Activated CD8-positive, alpha-beta memory T cell treated with anti-CD3 and anti-CD28 coated beads for 4 hours (primary cell): ENCODE data around the gene ADAMTS17.

Experiments used
- DNase-seq, 2 donors: peaks; one replicate each; pipeline ENCODE4 v3.0.0-alpha.2; 2020; ENCODE audit warnings: low read depth in 2 of 2

Gene ADAMTS17

DNA sequence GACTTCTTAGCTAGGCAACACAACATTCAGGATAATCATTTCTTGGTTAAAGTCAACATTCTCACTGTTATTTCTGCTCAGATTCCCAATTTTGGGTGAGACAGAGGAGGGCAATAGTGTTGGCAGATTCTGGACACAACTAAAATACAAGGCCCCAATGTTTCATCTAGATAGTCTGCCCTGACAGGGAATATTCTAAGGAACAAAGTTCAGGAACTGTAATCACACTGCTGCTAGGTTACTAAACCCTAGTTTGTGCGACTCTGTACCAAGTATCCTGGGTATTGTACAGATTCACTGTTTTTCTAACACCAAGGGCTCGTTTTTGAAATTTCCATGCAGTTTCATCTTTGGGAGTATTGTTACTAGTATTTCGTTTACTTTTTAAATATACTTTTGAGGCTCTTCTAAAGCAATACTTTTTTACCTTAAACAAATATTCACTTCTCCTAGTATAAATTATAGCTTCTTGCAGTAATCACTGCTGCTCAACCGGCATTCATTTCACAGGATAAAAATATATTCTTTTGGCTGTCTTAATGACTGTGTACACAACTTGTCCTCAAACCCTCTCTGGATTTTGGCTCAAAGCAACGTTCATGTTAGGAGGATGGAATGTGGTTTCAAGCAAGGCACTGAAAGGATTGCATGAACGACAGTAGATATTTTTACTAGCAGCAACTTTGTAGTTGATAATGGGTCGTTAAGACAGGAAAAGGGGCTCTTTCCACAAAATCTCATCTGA is 167.4 kb downstream of the ADAMTS17 start:
- DNase-seq: no peak

DNA sequence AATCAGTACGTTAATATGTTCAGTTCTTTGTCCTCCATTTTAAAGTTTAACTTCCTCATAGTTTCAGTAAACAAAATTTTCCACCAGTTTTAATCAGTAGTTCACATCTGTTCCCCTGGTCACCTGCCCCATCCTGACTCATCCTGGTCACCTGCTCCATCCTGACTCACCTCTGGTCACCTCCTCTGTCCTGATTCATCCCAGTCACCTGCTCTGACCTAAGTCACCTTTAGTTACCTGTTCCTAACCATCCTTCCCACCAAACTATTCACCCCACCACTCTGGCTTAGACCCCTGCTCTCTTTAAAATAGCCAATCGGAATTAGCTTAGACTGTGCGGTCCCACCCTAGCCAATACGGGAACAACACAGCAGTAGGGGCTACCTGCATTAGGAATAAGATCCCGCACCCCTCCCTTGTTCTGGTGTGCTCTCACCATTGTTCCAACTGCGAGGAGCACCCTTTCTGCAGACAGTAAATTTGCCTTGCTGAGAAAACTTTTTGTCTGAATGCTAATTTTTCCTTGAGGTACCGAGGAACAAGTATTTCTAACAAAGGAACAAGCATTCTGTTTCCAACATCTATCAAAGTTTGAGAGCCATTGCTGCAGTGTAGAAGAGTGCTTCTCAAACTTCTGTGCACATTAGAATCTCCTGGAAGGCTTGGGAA is 169.3 kb downstream of the ADAMTS17 start:
- DNase-seq: no peak

DNA sequence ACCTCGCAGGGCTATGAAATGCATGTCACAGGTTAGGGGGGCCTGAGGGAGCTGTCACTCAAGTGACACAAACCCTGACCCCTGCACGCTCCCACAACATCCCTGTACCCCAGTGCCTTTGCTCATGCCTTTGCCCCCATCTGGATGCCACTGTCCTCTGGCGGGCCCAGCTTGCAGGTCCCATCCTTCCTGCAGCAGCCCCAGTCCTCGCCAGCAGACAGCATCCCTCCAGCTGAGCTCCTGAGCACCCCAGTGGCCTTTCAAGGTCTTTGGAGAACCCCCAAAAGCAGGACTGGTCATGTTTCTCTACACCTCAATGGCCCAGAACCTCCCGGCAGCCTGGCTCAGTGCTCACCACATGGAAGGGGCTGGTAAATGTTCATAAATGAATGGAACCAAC is 170.4 kb downstream of the ADAMTS17 start:
- no peak for DNase-seq

DNA sequence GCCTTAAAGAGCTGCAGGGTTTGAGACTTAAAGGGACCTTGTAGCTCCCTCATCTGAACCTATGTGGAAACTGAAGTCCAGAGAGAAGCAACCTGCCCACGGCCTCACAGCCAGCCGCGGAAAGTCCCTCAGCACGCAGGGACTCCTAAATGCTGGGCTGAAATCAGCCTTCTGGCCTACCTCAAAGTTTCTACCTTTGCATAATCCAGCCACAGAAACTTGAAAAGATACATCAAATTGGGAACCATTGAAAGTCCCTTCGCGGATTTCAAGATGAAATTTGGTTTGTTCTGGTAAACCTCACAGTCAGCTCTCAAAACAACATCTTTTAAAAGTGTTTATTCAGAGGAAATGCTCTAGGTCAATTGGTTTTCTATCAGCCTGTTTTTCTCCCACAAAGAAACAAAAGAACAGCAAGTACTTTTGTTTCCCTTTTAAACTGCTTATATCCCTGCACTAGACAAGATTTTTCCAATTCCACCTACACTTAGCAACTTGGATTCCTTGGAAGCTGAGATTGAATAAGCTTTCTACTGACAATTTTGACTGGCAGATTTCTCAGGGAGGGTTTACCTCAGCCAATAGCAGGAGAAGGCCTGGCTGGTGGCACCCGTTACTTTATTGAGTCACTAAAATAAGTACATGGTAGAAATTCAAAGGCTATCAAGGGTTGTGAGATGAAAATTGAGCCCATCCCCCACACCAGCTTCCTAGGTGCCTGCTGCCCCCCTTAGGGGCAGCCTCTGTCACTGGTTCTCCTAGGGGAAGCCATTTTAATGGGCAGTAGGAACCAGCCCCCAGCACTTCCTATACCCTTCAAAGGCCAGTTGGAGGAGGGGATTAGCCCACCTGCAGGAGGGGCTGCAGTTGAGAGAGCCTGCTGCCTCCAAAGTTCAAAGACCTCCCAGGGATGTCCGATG is 171.2 kb downstream of the ADAMTS17 start:
- DNase-seq: no peak

DNA sequence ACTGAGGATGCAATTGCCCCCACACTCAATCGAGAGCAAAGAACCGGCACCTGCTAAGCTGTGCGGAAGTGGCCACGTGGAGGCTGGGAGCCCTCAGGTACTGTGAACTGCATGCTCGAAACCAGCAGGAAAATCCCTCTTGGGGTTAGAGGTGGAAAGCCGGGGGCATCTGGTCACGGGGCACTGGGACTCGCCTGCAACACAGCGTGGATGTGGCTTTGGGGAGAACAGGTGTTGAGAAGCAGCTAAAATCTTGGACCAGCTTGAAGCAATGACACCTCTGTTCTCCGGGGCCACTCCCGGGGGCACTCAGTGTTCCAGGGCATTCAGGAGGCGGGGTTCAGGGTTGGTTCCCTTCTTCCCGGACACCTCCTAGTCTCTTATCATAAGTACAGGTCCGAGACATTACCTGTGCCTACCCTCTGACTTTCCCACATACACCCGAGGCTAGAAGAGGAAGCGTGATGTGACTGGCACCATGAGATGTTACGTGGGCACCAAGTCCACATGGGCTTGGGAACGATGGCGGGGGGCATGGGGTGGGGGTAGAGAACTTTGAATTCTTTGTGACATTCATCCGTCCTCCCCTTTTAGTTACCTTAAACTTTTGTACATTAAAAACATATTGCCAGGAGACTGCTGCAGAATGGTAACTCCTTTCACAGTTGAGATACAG is 172.0 kb downstream of the ADAMTS17 start:
- DNase-seq: no peak

DNA sequence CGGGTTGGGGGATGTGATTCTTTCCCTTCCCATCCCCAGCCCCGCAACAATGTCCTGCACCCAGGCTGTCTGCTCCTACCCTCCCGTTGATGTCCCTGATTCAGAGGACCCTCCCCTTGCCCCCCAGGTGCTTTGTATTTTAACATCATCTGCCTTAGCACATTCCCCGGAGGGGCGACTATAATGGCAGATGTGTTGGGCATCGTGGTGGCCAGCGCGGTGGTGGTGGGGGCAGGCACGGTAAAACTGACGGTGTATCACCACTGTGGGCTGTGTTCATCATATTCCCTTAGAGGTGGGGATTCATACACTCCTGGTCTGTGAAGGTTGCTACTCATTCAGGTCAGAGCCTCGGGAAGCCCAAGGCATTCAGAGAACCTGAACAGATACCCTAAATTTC is 173.0 kb downstream of the ADAMTS17 start:
- DNase-seq: no peak

DNA sequence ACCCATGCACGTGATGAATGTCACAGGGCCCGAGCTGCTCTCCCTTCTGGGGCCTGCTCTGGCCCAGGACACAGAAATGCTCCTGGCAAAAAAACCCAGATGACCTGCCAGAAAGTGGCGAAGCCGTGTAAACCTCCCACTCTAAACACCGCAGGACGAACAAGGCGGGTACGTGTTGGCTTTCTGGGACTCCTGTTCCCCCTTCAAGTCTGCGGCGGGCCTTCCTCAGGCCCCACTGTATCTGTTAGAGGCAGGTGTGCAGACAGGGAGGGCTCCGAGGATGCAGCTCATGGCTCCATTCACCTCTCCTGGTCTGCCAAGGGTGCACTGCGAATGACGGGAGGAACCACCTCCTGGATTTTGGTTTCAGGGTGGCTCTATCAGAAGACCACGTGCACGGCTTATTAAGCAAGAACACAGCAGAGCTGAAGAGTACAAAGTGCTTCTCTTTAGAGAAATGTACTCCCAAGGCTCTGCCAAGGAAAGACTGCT is 173.8 kb downstream of the ADAMTS17 start:
- DNase-seq: no peak

DNA sequence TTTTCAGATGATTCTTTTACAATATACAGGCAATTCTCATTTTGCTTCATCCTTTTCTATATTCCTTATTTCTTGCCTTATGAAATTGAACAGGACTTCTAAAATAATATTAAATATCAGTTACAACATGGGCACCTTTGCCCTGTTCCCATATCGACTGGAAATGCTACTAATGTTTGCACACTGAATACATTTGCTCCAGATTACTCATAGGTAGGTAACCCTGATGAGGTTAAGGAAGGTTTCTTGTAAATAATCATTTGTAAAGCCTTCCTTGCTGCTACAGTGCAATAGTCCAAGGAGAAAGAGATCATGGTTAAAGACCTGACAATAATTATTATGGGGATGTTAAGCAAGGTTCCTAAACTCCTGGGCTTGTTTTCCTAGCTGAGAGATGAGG is 175.5 kb downstream of the ADAMTS17 start:
- DNase-seq: no peak

DNA sequence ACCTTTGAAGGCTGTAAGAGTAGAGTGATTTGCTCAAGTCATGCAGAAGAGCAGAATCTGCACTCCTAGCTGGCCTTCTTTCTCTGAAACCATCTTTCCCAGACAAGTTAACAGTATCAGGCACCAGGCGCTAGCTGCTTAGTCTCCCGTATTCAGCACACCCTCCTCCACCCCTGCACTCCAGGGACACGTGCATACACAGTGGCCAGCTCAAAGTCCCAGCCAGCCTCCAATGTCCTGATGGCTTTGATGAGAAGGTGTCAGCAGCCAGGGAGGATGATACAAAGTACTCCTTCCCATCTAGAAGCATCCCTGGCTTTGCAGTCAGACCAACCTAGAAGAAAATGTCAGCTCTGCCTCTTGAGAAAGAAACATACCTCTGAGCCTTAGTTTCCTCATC is 177.8 kb downstream of the ADAMTS17 start:
- no peak for DNase-seq

DNA sequence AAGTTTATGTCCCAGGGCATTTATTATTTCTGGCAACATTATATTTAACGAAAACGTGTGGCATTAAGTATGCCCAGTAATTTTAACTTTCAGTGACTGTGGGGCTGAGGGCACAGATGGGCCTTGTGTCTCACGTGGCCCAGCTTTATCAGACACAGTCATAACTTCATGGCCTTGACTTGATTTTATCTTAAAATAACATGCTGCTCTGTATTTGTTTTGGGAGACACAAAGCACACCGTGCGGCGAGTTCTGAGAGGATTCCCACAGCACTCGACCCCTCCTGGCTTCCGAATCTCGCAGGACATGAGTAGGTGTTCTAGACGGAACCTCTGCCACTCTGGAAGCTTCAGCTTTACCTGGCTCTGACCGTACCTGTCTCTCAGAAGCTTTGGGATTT is 180.8 kb downstream of the ADAMTS17 start:
- DNase-seq: no peak

DNA sequence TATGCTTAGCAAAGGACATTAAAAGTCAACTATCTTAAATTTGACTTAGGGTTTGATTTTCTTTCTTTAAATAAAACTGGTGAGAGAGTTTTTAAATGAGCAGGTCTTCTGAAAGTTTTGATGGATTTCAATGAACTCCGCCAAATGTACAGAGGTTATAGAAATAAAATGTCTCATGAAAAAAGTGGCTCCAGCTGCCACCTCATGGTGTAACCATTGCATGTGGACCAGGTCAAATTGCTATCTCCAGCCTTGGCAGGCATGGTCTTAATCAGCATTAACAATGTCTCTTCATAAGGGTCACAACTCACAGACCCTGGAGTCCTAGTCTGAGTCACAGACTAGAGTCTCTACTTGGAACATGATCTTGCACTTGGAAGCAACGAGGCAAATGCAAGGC is 182.3 kb downstream of the ADAMTS17 start:
- no peak for DNase-seq

DNA sequence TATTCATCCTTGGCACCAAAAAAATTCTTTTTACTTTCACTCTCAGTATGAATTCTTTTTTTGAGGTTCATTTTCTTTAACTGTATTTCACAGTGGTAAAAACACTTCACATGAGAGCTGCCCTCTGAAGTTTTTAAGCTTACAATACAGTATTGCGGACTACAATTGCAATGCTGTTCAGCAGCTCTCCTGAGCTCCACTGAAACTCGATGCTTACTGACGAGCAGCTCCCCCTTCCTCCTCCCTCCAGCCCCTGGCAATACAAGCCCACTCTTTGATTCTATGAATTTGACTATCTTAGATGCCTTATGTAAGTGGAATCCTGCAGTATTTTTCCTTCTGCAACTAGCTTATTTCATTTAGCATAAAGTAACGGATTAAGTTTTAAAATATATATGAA is 183.4 kb downstream of the ADAMTS17 start:
- DNase-seq: no peak

DNA sequence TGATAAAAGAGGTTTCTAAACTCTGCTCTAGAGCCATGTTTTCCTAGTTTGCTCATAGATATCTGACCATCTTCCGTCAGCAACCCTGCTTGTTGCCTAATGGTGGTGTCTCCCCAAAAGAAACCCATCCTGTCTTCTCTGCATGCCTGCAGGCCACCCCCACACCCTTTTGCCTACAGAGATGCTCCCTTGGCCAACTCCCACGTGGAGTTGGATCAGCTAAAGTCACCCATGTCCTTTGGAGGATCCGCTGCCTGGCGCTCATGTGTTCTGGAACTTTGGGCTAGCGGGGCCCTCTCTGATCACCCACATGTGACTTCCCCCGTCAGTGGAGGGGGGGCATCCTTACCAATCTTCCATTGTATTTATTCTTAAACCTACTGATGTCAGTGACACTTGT is 185.6 kb downstream of the ADAMTS17 start:
- no peak for DNase-seq

DNA sequence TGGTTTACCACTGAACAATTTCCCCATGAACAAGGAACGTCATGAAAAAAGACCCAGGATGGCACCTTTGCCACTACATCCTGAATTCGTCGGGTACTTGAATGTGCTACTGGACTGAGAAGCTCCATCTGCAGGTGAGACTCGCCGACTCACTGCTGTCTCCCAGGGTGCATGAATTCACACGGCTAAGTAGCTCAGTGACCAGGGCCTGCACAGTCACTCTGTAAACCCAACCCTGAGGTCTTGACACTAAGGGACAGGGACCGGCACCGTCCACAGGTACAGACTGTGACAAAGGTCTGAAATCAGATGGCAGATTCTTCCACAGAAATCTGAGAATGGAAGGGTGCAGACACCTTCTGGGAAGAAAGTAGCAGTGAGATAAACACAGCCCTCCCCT is 187.4 kb downstream of the ADAMTS17 start:
- DNase-seq: no peak

DNA sequence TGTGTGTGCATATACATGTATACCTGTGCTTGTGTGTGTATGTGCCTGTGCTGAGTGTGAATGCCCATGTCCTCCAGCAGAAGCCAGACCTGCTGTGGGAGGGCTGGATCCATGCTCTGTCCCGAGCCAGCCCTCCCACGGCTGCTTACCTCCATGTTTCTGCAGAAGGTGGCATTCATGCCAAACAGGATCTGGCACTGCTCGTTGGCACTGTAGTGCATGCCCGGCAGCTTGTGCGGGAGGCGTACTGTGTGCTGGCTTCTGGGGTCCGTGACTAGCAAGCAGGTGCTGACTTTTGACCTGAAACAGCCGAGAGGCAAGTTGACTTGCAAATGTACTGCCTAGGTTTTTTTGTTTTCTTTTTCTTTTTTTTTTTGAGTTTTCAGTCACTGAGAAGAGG is 189.3 kb downstream of the ADAMTS17 start:
- DNase-seq: no peak

DNA sequence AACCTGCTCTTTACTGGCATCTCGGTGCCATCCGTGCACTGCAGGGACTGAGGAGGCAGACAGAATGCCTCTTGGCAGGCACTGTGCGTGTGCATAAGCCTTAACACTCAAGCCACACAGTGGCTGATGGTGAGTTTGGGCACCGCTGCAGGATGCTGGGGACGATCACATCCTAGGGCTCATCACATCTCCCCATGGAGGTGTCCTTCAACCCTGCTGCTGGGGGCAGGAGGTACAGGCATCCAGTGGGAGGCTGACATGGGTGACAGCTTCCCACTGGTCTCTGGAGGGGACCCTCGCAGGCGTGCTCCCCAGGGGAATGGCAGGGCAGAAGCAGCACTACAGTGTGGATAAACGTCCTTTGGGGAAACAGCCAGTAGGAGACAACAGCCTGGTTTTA is 190.9 kb downstream of the ADAMTS17 start:
- DNase-seq: no peak

DNA sequence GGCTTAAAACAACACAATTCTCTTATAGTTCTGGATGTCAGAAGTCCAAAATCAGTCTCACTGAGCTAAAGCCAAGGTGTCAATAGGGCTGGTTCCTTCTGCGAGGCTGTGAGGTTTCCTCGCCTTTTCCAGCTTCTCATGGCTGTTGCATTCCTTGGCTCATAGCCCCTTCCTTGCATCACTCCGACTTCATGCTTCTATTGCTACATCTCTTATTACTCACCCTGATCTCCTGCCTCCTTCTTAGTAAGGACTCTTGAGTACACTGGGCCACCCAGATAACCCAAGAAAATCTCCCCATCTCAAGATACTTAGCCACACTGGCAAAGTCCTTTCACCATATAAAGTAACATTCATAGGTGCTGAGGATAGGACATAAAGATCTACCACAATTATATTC is 193.9 kb downstream of the ADAMTS17 start:
- DNase-seq: no peak

DNA sequence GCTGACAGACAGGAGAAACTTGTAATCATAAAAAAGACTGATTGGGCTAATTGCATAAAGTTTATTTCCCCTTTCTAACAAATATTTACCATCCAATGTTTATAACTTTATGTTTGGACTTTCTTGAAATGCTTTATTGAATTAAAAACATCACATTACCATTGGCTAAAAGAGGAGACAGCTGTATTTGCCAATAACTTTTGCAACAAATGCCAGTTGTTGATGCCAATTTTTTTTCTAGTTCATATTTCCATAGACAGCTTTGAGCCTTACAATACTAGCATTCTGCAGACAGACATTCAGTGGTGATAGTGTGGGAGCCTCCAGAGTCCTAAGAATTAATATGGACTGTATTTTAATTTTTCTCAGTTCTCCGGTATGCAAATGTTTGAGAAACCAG is 198.4 kb downstream of the ADAMTS17 start:
- no peak for DNase-seq

DNA sequence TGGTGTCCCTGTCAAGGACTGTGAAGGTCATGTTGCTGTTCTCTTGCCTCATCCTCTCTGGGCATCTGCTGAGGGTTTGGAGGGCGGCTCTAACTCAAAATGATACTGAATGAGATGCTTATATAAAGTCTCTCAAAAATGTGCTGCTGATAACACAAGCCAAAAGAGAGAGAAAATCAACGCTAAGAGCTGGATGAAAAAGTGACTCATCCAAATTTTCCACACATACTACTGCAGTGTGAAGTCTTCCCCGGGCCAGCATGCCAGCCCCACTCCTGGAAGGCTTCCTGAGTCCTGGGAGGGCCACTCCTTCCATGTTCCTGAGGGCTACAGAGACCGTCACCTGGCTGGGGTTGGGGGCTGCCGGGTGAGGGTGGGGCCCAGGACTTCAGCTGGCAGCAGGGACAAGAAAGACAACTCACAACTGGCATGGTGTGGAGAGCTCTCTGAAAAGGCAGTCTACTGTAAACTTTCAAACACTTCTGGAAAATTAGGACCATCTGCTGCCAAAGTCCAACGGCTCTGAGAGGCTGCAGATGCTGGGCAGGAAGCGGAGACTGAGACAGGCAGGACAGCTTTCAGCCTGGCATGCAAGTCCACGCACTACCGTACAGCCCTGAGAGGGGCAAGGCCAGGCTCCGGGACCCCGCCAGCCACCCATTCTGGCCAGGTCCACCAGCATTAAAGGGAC is 200.3 kb downstream of the ADAMTS17 start:
- no peak for DNase-seq

DNA sequence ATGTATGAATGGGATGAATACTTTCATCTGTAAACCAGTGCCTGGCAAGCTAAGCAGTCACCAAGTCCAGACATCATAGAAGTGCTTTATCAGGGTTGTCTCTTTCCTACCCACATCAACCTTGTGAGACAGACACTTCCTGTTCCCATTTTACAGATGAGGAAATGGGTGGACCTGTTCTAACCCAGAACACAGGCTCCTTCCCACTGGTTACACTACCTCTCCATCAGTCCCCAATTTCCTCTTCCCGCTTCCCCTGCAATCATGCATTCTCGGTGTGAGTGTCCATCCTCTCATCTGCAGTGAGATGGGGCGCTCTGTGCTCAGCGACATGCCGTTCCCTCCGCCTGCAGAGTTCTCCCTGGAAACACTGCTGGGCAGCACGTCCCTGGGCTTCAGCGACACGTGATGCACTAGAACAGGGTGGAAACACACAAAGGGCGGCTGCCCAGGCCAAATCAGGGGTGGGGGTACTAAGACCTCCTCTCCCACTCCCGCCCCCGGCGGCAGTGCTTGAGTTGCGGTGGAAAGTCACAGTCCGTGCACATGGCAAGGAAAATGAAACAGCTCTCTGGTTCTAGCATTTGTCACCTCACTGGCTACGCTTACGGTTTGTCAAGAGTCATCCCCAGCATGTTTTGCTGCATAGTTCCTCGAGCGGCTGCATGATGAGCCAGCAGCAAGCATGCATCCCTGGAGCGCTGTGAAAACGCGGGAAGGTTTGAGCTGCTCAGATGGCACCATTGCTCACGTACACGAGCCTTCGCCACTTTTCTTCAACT is 201.1 kb downstream of the ADAMTS17 start:
- DNase-seq: no peak
